ENCODE data around the gene CNTN4. TPM values are rescaled to one million over a fixed set of nuclear protein-coding genes. Genes with fewer than 3 reads are reported as not detected.

The CNTN4 gene
- total and polyA plus RNA-seq, 2 experiments from 2014 or later, result 0.91 to 4.0 TPM

DNA sequence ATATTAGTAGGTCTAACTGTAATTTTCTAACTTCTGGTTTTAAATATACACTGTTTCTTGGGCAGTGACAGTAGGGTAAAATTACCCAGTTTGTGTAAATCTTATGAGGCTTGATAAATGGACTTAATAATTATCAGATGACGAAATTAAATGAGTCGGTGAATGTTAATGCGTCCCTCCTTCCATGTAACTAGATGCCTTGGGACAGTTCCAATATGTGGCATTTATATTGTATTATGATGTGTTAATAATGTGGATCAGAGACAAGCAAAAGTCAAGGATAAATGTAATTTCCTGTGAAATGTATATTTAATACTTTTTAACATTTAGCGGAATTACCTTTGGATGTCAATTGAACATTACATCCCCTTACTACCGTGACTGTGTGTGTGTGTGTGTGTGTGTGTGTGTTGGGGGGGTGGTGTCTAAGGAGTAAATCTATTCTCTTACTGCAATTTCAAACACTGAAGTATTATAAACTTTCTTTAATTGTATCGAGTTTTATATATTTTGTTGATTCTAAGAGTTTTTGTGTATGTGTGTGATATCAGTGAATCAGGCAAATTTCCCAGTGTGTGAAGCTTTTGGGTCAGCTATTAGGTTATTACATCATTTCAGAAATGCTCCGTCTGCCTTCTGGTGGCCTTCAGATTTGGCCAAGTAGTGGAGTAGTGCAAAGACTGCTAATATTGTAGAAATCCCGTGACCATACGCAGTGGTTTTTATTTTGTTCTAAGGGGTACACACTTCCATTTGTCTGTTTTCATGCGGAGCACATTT lies 50.1 kb downstream of the CNTN4 start (continued):
- TF ChIP-seq ZNF462 (CRISPR knock-in tag; IDR thresholded peaks at IDR 0.05) (no peak), CREB1 (CRISPR knock-in tag; IDR thresholded peaks at IDR 0.05; ENCODE audit: low read depth) (no peak), NANOG (IDR thresholded peaks at IDR 0.05; ENCODE audit: borderline replicate concordance) (no peak), POLR2AphosphoS5 (IDR thresholded peaks at IDR 0.05; ENCODE audit: low read depth) (no peak), ZNF114 (CRISPR knock-in tag; IDR thresholded peaks at IDR 0.05) (no peak)
- TF ChIP-seq, protein P1, sequence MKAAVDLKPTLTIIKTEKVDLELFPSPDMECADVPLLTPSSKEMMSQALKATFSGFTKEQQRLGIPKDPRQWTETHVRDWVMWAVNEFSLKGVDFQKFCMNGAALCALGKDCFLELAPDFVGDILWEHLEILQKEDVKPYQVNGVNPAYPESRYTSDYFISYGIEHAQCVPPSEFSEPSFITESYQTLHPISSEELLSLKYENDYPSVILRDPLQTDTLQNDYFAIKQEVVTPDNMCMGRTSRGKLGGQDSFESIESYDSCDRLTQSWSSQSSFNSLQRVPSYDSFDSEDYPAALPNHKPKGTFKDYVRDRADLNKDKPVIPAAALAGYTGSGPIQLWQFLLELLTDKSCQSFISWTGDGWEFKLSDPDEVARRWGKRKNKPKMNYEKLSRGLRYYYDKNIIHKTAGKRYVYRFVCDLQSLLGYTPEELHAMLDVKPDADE (IDR thresholded peaks at IDR 0.05), result no peak

- H3K9me2 ChIP-seq (ENCODE audit: insufficient read depth), result no peaks in the 10 kb centered on the region
- H3K4me1 Mint-ChIP-seq, result no peaks in the 10 kb centered on the region
- H2AFZ ChIP-seq, result no peak overlapping the region
- H3K4me2 ChIP-seq, result no peak overlapping the region
- no peaks in the 10 kb centered on the region for H4K20me1 ChIP-seq (replicated peaks; ENCODE audit: insufficient read depth)
- H3K4me3 ChIP-seq, result no peak overlapping the region
- no peaks in the 10 kb centered on the region for H3K27me3 ChIP-seq (ENCODE audit: insufficient read depth)
- H3K79me2 ChIP-seq (replicated peaks; ENCODE audit: insufficient read depth), result no peaks in the 10 kb centered on the region
- no peak for DNase-seq (ENCODE audit: low spot score)
- no peak for ATAC-seq
- no peaks in the 10 kb centered on the region for H3K4me1 ChIP-seq (ENCODE audit: insufficient read depth)
- no peak overlapping the region for H3K27ac ChIP-seq (ENCODE audit: low read depth)
- H3K27me3 Mint-ChIP-seq (ENCODE audit: insufficient read depth, low read depth, poor library complexity), result peaks cover 1% of the 10 kb centered on the region
- H3K36me3 ChIP-seq (ENCODE audit: insufficient read depth), result no peaks in the 10 kb centered on the region
- H3K27ac Mint-ChIP-seq, result no peak overlapping the region
- peaks cover 19% of the 10 kb centered on the region; the same call in 2 of the 3 replicates for H3K9me3 Mint-ChIP-seq
- H3K4me3 Mint-ChIP-seq, result no peak overlapping the region
- H3F3A ChIP-seq (replicated peaks; ENCODE audit: low read depth), result no peaks in the 10 kb centered on the region
- H3K36me3 Mint-ChIP-seq (ENCODE audit: low read depth), result peaks cover 32% of the 10 kb centered on the region
- TF ChIP-seq, protein P1 (IDR thresholded peaks at IDR 0.05), result no peak
- no peak for TF ChIP-seq JUNB (IDR thresholded peaks at IDR 0.05; ENCODE audit: unreplicated experiment)
These were observed 54.4 kb downstream of the CNTN4 start for GRCh38 chr3:2153053-2153452.

Data from GM23338 (cell line).